DMS 273 (cell line): Measurements from ENCODE around the gene HEBP1.

Experiments used
- DNase-seq: peaks from one replicate; lab custom pipeline; 2025; ENCODE audit not compliant: unreplicated experiment; lab: John Stamatoyannopoulos, UW

HEBP1 gene

GRCh38 chr12:13024531-13024916 lies 24.5 kb upstream of the HEBP1 start:
- DNase-seq, result no peak

GRCh38 chr12:13023811-13024530 lies 23.9 kb upstream of the HEBP1 start:
- DNase-seq, result peak; percentile 49

GRCh38 chr12:13022851-13023271 lies 22.8 kb upstream of the HEBP1 start:
- no peak for DNase-seq

- DNase-seq, result no peak
Measured at GRCh38 chr12:13011098-13011497, 11.0 kb upstream of the HEBP1 start.

- DNase-seq, result no peak
Measured at GRCh38 chr12:13008741-13009380, 8.8 kb upstream of the HEBP1 start.

- DNase-seq, result no peak
Measured at GRCh38 chr12:13007496-13008233, 7.6 kb upstream of the HEBP1 start.

GRCh38 chr12:13005649-13006048 lies 5.6 kb upstream of the HEBP1 start:
- no peak for DNase-seq

- no peak for DNase-seq
Measured at GRCh38 chr12:13004986-13005385, 4.9 kb upstream of the HEBP1 start.

- no peak for DNase-seq
Measured at GRCh38 chr12:13004361-13004760, 4.3 kb upstream of the HEBP1 start.

GRCh38 chr12:13002301-13003097 lies 2.4 kb upstream of the HEBP1 start:
- no peak for DNase-seq

- no peak for DNase-seq
Measured at GRCh38 chr12:13001775-13002040, 1.6 kb upstream of the HEBP1 start.

- peak; percentile 71 for DNase-seq
Measured at GRCh38 chr12:13000925-13001774, 1.1 kb upstream of the HEBP1 start.

GRCh38 chr12:13000616-13000924 lies 505 bp upstream of the HEBP1 start:
- DNase-seq, result no peak

GRCh38 chr12:12999271-12999958 lies 650 bp downstream of the HEBP1 start:
- DNase-seq, result peak; percentile 63

- no peak for DNase-seq
Measured at GRCh38 chr12:12998248-12998647, 1.8 kb downstream of the HEBP1 start.

- DNase-seq, result no peak
Measured at GRCh38 chr12:12997734-12998133, 2.3 kb downstream of the HEBP1 start.

- no peak for DNase-seq
Measured at GRCh38 chr12:12997156-12997555, 2.9 kb downstream of the HEBP1 start.

- DNase-seq, result no peak
Measured at GRCh38 chr12:12996209-12996608, 3.9 kb downstream of the HEBP1 start.

- no peak for DNase-seq
Measured at GRCh38 chr12:12995088-12995487, 5.0 kb downstream of the HEBP1 start.

GRCh38 chr12:12993367-12993766 lies 6.7 kb downstream of the HEBP1 start:
- DNase-seq, result no peak
